ENCODE data around the gene DHRS13.

Gene DHRS13

DNA sequence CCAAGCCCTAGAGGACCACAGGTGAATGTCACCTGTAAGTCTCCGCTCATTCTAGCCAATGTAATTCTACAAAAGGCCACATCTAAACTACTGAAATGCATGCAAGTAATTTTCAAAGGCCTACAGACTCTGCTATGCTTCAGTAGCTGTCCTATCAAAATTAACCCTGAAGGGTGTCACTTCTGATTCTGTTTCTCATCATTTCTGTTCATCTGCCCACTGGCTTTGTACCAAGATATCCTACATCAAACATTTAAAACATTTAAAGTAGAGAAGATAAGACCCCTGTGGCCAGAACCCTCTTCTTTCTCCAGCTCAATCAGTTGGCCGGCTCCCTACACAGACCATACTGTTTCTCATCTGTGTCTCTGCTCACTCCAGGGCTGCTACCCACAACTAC, 26.9 kb upstream of the DHRS13 start:
- no peak overlapping the region for H3K27ac ChIP-seq
- no peak for TF ChIP-seq ZFX (IDR thresholded peaks at IDR 0.05)
- TF ChIP-seq, protein P1, sequence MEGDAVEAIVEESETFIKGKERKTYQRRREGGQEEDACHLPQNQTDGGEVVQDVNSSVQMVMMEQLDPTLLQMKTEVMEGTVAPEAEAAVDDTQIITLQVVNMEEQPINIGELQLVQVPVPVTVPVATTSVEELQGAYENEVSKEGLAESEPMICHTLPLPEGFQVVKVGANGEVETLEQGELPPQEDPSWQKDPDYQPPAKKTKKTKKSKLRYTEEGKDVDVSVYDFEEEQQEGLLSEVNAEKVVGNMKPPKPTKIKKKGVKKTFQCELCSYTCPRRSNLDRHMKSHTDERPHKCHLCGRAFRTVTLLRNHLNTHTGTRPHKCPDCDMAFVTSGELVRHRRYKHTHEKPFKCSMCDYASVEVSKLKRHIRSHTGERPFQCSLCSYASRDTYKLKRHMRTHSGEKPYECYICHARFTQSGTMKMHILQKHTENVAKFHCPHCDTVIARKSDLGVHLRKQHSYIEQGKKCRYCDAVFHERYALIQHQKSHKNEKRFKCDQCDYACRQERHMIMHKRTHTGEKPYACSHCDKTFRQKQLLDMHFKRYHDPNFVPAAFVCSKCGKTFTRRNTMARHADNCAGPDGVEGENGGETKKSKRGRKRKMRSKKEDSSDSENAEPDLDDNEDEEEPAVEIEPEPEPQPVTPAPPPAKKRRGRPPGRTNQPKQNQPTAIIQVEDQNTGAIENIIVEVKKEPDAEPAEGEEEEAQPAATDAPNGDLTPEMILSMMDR (conservative IDR thresholded peaks at IDR 0.05) = no peak

- no peak for TF ChIP-seq ZFX (IDR thresholded peaks at IDR 0.05)
- no peak overlapping the region for H3K27ac ChIP-seq
Observed at GRCh38 chr17:28928061-28928460, 25.2 kb upstream of the DHRS13 start.

DNA sequence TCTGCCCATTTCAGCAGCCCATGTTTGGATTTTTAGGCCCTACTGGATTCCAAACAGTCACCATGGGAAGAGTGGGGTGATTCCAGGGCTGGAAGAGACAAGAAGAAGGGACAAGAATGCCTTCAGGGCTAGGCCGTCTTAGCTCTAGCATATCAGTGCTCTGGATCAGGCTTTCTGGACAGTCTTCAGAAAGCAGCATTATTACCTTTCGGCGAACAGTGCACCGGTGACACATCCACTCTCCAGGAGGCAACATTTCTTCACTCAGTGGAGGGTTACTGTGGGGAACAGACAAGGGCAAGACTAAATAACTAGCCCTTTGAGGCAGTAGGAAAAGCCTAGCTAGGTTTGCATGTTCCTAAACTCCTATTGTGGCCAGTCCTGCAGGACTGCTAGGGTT, 23.9 kb upstream of the DHRS13 start:
- TF ChIP-seq, protein P1 (conservative IDR thresholded peaks at IDR 0.05) = no peak
- no peak for TF ChIP-seq ZFX (IDR thresholded peaks at IDR 0.05)
- H3K27ac ChIP-seq = no peak overlapping the region

GRCh38 chr17:28926366-28926765, 23.5 kb upstream of the DHRS13 start:
- H3K27ac ChIP-seq = no peak overlapping the region
- TF ChIP-seq ZFX (IDR thresholded peaks at IDR 0.05) = no peak
- TF ChIP-seq, protein P1 (conservative IDR thresholded peaks at IDR 0.05) = no peak

- TF ChIP-seq, protein P1 (conservative IDR thresholded peaks at IDR 0.05) = no peak
- TF ChIP-seq ZFX (IDR thresholded peaks at IDR 0.05) = no peak
- no peak overlapping the region for H3K27ac ChIP-seq
Observed at GRCh38 chr17:28925912-28926365, 23.1 kb upstream of the DHRS13 start.

GRCh38 chr17:28920201-28920600, 17.3 kb upstream of the DHRS13 start:
- H3K27ac ChIP-seq = no peak overlapping the region
- no peak for TF ChIP-seq ZFX (IDR thresholded peaks at IDR 0.05)
- TF ChIP-seq, protein P1 (conservative IDR thresholded peaks at IDR 0.05) = no peak

DNA sequence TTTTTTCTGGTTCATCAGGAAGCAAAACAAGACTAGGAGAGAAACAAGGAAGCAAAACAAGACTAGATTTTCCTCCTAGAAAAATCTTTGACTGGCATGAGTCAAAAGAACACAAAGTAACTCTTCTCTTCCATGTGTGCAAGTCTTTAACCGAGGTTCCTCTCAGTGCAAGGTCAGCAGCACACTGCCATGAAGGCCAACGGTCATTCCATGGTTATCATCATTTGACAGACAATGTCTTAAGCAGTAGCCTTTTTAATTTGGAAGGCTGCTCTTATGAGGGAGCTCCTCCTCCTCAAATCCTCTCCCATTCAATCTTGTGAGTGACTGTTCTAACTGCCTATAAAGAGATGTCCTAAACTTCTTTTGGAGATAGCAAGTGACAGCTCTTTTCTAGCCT, 15.4 kb upstream of the DHRS13 start:
- TF ChIP-seq, protein P1 (conservative IDR thresholded peaks at IDR 0.05) = no peak
- TF ChIP-seq ZFX (IDR thresholded peaks at IDR 0.05) = no peak
- H3K27ac ChIP-seq = no peak overlapping the region

GRCh38 chr17:28917465-28917864, 14.6 kb upstream of the DHRS13 start:
- TF ChIP-seq, protein P1 (conservative IDR thresholded peaks at IDR 0.05) = no peak
- no peak for TF ChIP-seq ZFX (IDR thresholded peaks at IDR 0.05)
- peak overlapping the region; percentile 3; the same call in 1 of the 2 replicates for H3K27ac ChIP-seq

All from C4-2B (cell line).